MM.1S (cell line): ENCODE results near the gene CDC16.
A peak's percentile ranks its signal among the peaks of the same experiment; 100 is the strongest.

Source experiments
- DNase-seq: peaks from one replicate; pipeline ENCODE4 v3.0.0-alpha.2; 2015
- H2AFZ ChIP-seq: fragments of 300-600 bp; sonication (generic); 2 replicates; pipeline ENCODE4 v1.6.0; 2016; ENCODE audit warnings: antibody characterized with exemption, low read length
- H3F3A ChIP-seq: fragments of 300-600 bp; sonication (generic); 2 replicates; pipeline ENCODE4 v1.6.1; 2016; ENCODE audit warnings: mild to moderate bottlenecking, antibody characterized with exemption, low read length, moderate library complexity, mixed read lengths; ENCODE audit not compliant: insufficient read depth
- H3K27ac ChIP-seq: fragments of 300-600 bp; sonication (generic); 2 replicates; pipeline ENCODE4 v1.5.1; 2016; ENCODE audit warnings: mild to moderate bottlenecking, low read length
- H3K27me3 ChIP-seq: fragments of 300-600 bp; sonication (generic); replicated peaks from 2 replicates; pipeline ENCODE4 v1.6.0; 2016; ENCODE audit warnings: low read length; ENCODE audit not compliant: insufficient read depth
- H3K36me3 ChIP-seq: fragments of 300-600 bp; sonication (generic); replicated peaks from 2 replicates; pipeline ENCODE4 v1.6.1; 2016; ENCODE audit warnings: mild to moderate bottlenecking, low read length, mixed read lengths; ENCODE audit not compliant: insufficient read depth
- H3K4me1 ChIP-seq: fragments of 300-600 bp; sonication (generic); 2 replicates; pipeline ENCODE4 v1.6.1; 2016; ENCODE audit warnings: low read length, mixed read lengths
- H3K4me2 ChIP-seq: fragments of 300-600 bp; sonication (generic); 2 replicates; pipeline ENCODE4 v1.6.0; 2016; ENCODE audit warnings: low read depth, low read length
- H3K4me3 ChIP-seq: fragments of 300-600 bp; sonication (generic); 2 replicates; pipeline ENCODE4 v1.5.1; 2016; ENCODE audit warnings: low read length, mixed read lengths
- H3K79me2 ChIP-seq: fragments of 300-600 bp; sonication (generic); 2 replicates; pipeline ENCODE4 v1.6.1; 2016; ENCODE audit warnings: mixed run types, low read length, mixed read lengths
- H3K9ac ChIP-seq: fragments of 300-600 bp; sonication (generic); 2 replicates; pipeline ENCODE4 v1.6.1; 2016; ENCODE audit warnings: low read length, mixed read lengths
- H3K9me2 ChIP-seq: fragments of 300-600 bp; sonication (generic); replicated peaks from 2 replicates; pipeline ENCODE4 v1.6.1; 2016; ENCODE audit warnings: mild to moderate bottlenecking, low read length, mixed read lengths; ENCODE audit not compliant: insufficient read depth
- H3K9me3 ChIP-seq: fragments of 300-600 bp; sonication (generic); replicated peaks from 2 replicates; pipeline ENCODE4 v1.6.1; 2016; ENCODE audit warnings: mild to moderate bottlenecking, low read length, mixed read lengths; ENCODE audit not compliant: insufficient read depth
- H4K20me1 ChIP-seq: fragments of 300-600 bp; sonication (generic); 2 replicates; pipeline ENCODE4 v1.6.1; 2016; ENCODE audit warnings: mild to moderate bottlenecking, low read length, moderate library complexity, mixed read lengths; ENCODE audit not compliant: insufficient read depth
- CTCF ChIP-seq: fragments of 300-600 bp; sonication (generic); IDR thresholded peaks from 2 replicates; pipeline ENCODE4 v1.5.1; 2016; ENCODE audit warnings: antibody characterized with exemption, low read length, mixed read lengths
- EZH2 ChIP-seq: fragments of 300-600 bp; sonication (generic); optimal IDR thresholded peaks from 2 replicates; pipeline ENCODE3; 2017; ENCODE audit warnings: low read depth, mild to moderate bottlenecking, antibody characterized with exemption, low read length, mixed read lengths
- EZH2phosphoT487 ChIP-seq: fragments of 300-600 bp; sonication (generic); IDR thresholded peaks from 2 replicates; pipeline ENCODE4 v1.6.1; 2018; ENCODE audit warnings: antibody characterized with exemption, low read length

The CDC16 gene

GRCh38 chr13:114309086-114309485, 74.4 kb downstream of the CDC16 start:
- Histone ChIP-seq H3K9ac (peak overlapping the region; percentile 10; the same call in 1 of the 2 replicates), H3K27me3 (no peaks in the 10 kb centered on the region), H3K4me2 (peak overlapping the region; percentile 76), H3K4me1 (peaks cover 42% of the 10 kb centered on the region), H3K9me3 (no peaks in the 10 kb centered on the region), H3K36me3 (no peaks in the 10 kb centered on the region), H3K79me2 (no peaks in the 10 kb centered on the region), H3F3A (peaks cover 39% of the 10 kb centered on the region), H3K9me2 (no peaks in the 10 kb centered on the region), H3K27ac (peak overlapping the region; percentile 67; the same call in 1 of the 2 replicates), H2AFZ (no peak overlapping the region), H3K4me3 (no peak overlapping the region), H4K20me1 (no peaks in the 10 kb centered on the region)
- DNase-seq: no peak
- no peak for TF ChIP-seq EZH2phosphoT487
- no peak for TF ChIP-seq CTCF
- no peak for TF ChIP-seq EZH2

- Histone ChIP-seq H3K27me3 (no peaks in the 10 kb centered on the region), H3K27ac (peak overlapping the region; percentile 67), H3K9me2 (no peaks in the 10 kb centered on the region), H3K79me2 (peaks cover 2% of the 10 kb centered on the region), H4K20me1 (no peaks in the 10 kb centered on the region), H3K9ac (peak overlapping the region; percentile 46), H3K4me1 (peaks cover 35% of the 10 kb centered on the region), H3F3A (peaks cover 39% of the 10 kb centered on the region), H3K9me3 (no peaks in the 10 kb centered on the region), H3K36me3 (no peaks in the 10 kb centered on the region), H2AFZ (peak overlapping the region; percentile 15; the same call in 1 of the 2 replicates), H3K4me3 (no peak overlapping the region), H3K4me2 (peak overlapping the region; percentile 76)
- peak; percentile 90 for DNase-seq
- TF ChIP-seq CTCF (peak; percentile 32), EZH2phosphoT487 (no peak), EZH2 (no peak)
Measured at GRCh38 chr13:114309806-114310410, 75.2 kb downstream of the CDC16 start.

GRCh38 chr13:114310956-114311355, 76.3 kb downstream of the CDC16 start:
- Histone ChIP-seq H3K9me3 (no peaks in the 10 kb centered on the region), H3K27ac (no peak overlapping the region)

More at GRCh38 chr13:114310956-114311355, 76.3 kb downstream of the CDC16 start:
- no peaks in the 10 kb centered on the region for H3K36me3 ChIP-seq
- peaks cover 38% of the 10 kb centered on the region for H3K4me1 ChIP-seq
- TF ChIP-seq EZH2phosphoT487: no peak
- no peak for TF ChIP-seq EZH2
- TF ChIP-seq CTCF: no peak
- H2AFZ ChIP-seq: no peak overlapping the region
- H3K4me3 ChIP-seq: no peak overlapping the region
- no peaks in the 10 kb centered on the region for H3K9me2 ChIP-seq
- no peak overlapping the region for H3K4me2 ChIP-seq
- peaks cover 40% of the 10 kb centered on the region for H3F3A ChIP-seq
- no peaks in the 10 kb centered on the region for H3K27me3 ChIP-seq
- no peak for DNase-seq
- H3K79me2 ChIP-seq: peaks cover 12% of the 10 kb centered on the region
- H3K9ac ChIP-seq: no peak overlapping the region
- no peaks in the 10 kb centered on the region for H4K20me1 ChIP-seq
